Neuronal stem cell (in vitro differentiated cells): Measurements from ENCODE around the gene TRAPPC3.

Experiments used
- DNase-seq: peaks from one replicate; pipeline ENCODE4 v3.0.0-alpha.2; 2013; ENCODE audit warnings: low spot score
- H2AFZ ChIP-seq: one replicate; pipeline ENCODE4 v1.6.1; 2013; ENCODE audit warnings: mild to moderate bottlenecking, low read length, inconsistent platforms
- H2AK5ac ChIP-seq: 2 replicates; pipeline ENCODE4 v1.6.1; 2013; ENCODE audit warnings: low read depth, mild to moderate bottlenecking, inconsistent platforms, low read length, moderate library complexity, mixed read lengths
- H2BK120ac ChIP-seq: 2 replicates; pipeline ENCODE4 v1.6.1; 2013; ENCODE audit warnings: low read depth, mild to moderate bottlenecking, inconsistent platforms, low read length, moderate library complexity, mixed read lengths
- H2BK12ac ChIP-seq: one replicate; pipeline ENCODE4 v1.6.1; 2013; ENCODE audit warnings: low read length, inconsistent platforms
- H2BK15ac ChIP-seq: 2 replicates; pipeline ENCODE4 v1.6.1; 2013; ENCODE audit warnings: mild to moderate bottlenecking, low read length, inconsistent platforms, mixed read lengths
- H2BK5ac ChIP-seq: one replicate; pipeline ENCODE4 v1.6.1; 2013; ENCODE audit warnings: inconsistent platforms, mild to moderate bottlenecking, low read length, moderate library complexity
- H3K14ac ChIP-seq: one replicate; pipeline ENCODE4 v1.6.1; 2013; ENCODE audit warnings: low read length, inconsistent platforms
- H3K18ac ChIP-seq: 2 replicates; pipeline ENCODE4 v1.6.1; 2013; ENCODE audit warnings: low read length, inconsistent platforms
- H3K23ac ChIP-seq: 2 replicates; pipeline ENCODE4 v1.6.1; 2013; ENCODE audit warnings: low read depth, mild to moderate bottlenecking, mixed read lengths, low read length, inconsistent platforms; ENCODE audit not compliant: poor library complexity
- H3K27ac ChIP-seq: replicated peaks from 3 replicates; pipeline ENCODE4 v1.5.1; 2013; ENCODE audit warnings: low read length, inconsistent platforms
- H3K27me3 ChIP-seq, 3 experiments: 2 replicates each; pipeline ENCODE4 v1.6.1; 2013; ENCODE audit warnings: low read length in 3 of 3, mild to moderate bottlenecking in 2 of 3, inconsistent platforms in 1 of 3, low read depth in 1 of 3, mixed read lengths in 1 of 3, moderate library complexity in 1 of 3; ENCODE audit not compliant: control insufficient read depth in 3 of 3, insufficient read depth in 3 of 3
- H3K36me3 ChIP-seq, 2 donors: replicated peaks in 1 of 2; 2 replicates each; pipeline ENCODE4 v1.6.1; 2013; ENCODE audit warnings: low read length in 2 of 2; ENCODE audit not compliant: control insufficient read depth in 2 of 2, insufficient read depth in 2 of 2
- H3K4ac ChIP-seq: 2 replicates; pipeline ENCODE4 v1.6.1; 2013; ENCODE audit warnings: inconsistent platforms, mild to moderate bottlenecking, low read length, moderate library complexity
- H3K4me1 ChIP-seq, 2 donors: 1 replicate in 1 of 2; 2 replicates in 1 of 2; pipeline ENCODE4 v1.6.1; 2013; ENCODE audit warnings: low read length in 2 of 2, low read depth in 1 of 2; ENCODE audit not compliant: control insufficient read depth in 2 of 2, insufficient read depth in 1 of 2
- H3K4me2 ChIP-seq: one replicate; pipeline ENCODE4 v1.6.1; 2013; ENCODE audit warnings: mild to moderate bottlenecking, low read length, inconsistent platforms; ENCODE audit not compliant: insufficient read depth, poor library complexity, severe bottlenecking
- H3K4me3 ChIP-seq, 2 donors: 2 replicates each; pipeline ENCODE4 v1.5.1; 2013; ENCODE audit warnings: low read length in 2 of 2, mild to moderate bottlenecking in 2 of 2, inconsistent platforms in 1 of 2, moderate library complexity in 1 of 2
- H3K79me1 ChIP-seq: one replicate; pipeline ENCODE4 v1.6.1; 2013; ENCODE audit warnings: low read depth, mild to moderate bottlenecking, inconsistent platforms, low read length, moderate library complexity
- H3K9ac ChIP-seq: one replicate; pipeline ENCODE4 v1.6.1; 2013; ENCODE audit warnings: mild to moderate bottlenecking, low read depth, low read length, inconsistent platforms; ENCODE audit not compliant: poor library complexity
- H3K9me3 ChIP-seq, 2 donors: replicated peaks in 1 of 2; 2 replicates each; pipeline versions ENCODE3 to v1.6.1; 2013; ENCODE audit warnings: low read length in 2 of 2, mild to moderate bottlenecking in 2 of 2, inconsistent platforms in 1 of 2, low read depth in 1 of 2, mixed read lengths in 1 of 2, moderate library complexity in 1 of 2; ENCODE audit not compliant: control insufficient read depth in 2 of 2, insufficient read depth in 1 of 2
- H4K8ac ChIP-seq: one replicate; pipeline ENCODE4 v1.6.1; 2013; ENCODE audit warnings: low read depth, mild to moderate bottlenecking, inconsistent platforms, low read length, moderate library complexity
- H4K91ac ChIP-seq: one replicate; pipeline ENCODE4 v1.6.1; 2013; ENCODE audit warnings: low read length, low read depth, mild to moderate bottlenecking, inconsistent platforms; ENCODE audit not compliant: poor library complexity
- WGBS, 2 donors: extraction: QIAGEN DNeasy Blood & Tissue Kit; methylation state at CpG; one replicate each; pipeline ENCODE4 v1.1.7; 2013; ENCODE audit warnings: missing lambda C conversion rate in 2 of 2, mixed read lengths in 1 of 2; ENCODE audit not compliant: insufficient read length in 2 of 2, insufficient replicate concordance in 1 of 2; ENCODE audit errors: extremely low coverage in 2 of 2; 5-methylcytosine and 5-hydroxymethylcytosine counted together

The TRAPPC3 gene

DNA sequence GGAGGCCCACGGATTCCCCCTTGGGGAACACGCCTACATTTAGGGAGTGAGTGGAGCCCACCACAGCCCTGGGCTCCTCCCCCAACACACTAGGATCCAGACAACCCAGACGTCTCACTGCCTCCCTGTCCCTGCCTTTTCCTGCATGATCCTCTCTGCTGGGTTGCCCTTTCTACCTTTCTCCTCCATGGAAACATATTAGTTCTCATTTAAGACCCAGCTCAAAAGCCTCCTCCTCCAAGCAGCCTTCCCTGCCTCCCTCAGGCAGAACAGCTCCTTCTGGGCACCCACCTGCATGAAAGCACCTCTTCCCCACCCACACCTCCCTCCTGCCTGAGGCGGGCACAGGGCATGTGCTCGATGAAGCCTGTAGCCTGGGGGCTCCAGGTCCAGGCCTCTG, 34.9 kb downstream of the TRAPPC3 start:
- H2BK12ac ChIP-seq: no peak overlapping the region
- no peak overlapping the region for H3K27ac ChIP-seq
- no CpG with 5 or more reads among the region's 5 CpGs for WGBS, 2 donors
- peak overlapping the region; percentile 59 for H4K91ac ChIP-seq
- H3K79me1 ChIP-seq: no peaks in the 10 kb centered on the region
- no peak overlapping the region for H3K9ac ChIP-seq
- H2BK120ac ChIP-seq: no peak overlapping the region
- no peak overlapping the region for H3K4me2 ChIP-seq
- H3K36me3 ChIP-seq: no peaks in the 10 kb centered on the region
- peaks cover 3 to 10% of the 10 kb centered on the region in 2 donors for H3K4me1 ChIP-seq
- H3K9me3 ChIP-seq: no peaks in the 10 kb centered on the region
- H2BK5ac ChIP-seq: peak overlapping the region; percentile 56
- DNase-seq: no peak
- H3K14ac ChIP-seq: no peak overlapping the region
- peak overlapping the region; percentile 41 for H2AK5ac ChIP-seq
- no peak overlapping the region for H3K23ac ChIP-seq
- peak overlapping the region; percentile 89 for H2AFZ ChIP-seq
- no peak overlapping the region for H4K8ac ChIP-seq
- peak overlapping the region; percentile 59 for H3K18ac ChIP-seq
- H2BK15ac ChIP-seq: peak overlapping the region; percentile 46
- no peak overlapping the region for H3K4me3 ChIP-seq
- H3K4ac ChIP-seq: no peak overlapping the region
- peaks cover 0 to 17% (median 0%) of the 10 kb centered on the region in 3 experiments for H3K27me3 ChIP-seq

DNA sequence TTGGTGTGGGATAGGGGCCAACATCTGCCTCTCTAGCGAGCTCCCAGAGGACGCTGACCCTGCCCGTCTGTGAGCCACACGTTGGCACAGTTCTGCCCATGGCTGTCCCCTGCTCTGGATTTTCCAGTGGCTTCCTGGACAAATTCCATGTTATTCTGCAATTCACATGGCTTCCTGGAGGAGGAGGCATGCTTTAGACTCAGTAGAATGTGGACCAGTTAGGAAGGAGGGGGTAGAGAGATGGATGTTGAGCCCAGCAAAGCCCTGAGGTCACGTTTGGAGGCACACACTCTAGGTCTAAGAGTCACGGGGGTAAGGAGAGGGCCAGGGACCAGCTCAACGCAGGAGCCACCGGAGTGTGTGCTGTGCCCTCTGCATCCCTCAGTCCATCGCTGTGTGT, 36.5 kb downstream of the TRAPPC3 start:
- Histone ChIP-seq H2AFZ (no peak overlapping the region), H4K8ac (no peak overlapping the region), H2BK120ac (no peak overlapping the region), H2BK5ac (no peak overlapping the region), H2BK12ac (no peak overlapping the region), H4K91ac (no peak overlapping the region), H3K18ac (no peak overlapping the region), H3K4me3 (no peak overlapping the region), H3K36me3 (no peaks in the 10 kb centered on the region), H3K27ac (no peak overlapping the region), H3K23ac (no peak overlapping the region), H3K4ac (no peak overlapping the region), H3K4me1 (peaks cover 3 to 10% of the 10 kb centered on the region in 2 donors), H3K4me2 (no peak overlapping the region), H3K79me1 (no peaks in the 10 kb centered on the region), H3K27me3 (peaks cover 0 to 16% (median 0%) of the 10 kb centered on the region in 3 experiments), H3K9ac (no peak overlapping the region), H2AK5ac (no peak overlapping the region), H3K9me3 (no peaks in the 10 kb centered on the region), H2BK15ac (no peak overlapping the region), H3K14ac (no peak overlapping the region)
- no CpG with 5 or more reads among the region's 9 CpGs for WGBS, 2 donors
- DNase-seq: no peak

DNA sequence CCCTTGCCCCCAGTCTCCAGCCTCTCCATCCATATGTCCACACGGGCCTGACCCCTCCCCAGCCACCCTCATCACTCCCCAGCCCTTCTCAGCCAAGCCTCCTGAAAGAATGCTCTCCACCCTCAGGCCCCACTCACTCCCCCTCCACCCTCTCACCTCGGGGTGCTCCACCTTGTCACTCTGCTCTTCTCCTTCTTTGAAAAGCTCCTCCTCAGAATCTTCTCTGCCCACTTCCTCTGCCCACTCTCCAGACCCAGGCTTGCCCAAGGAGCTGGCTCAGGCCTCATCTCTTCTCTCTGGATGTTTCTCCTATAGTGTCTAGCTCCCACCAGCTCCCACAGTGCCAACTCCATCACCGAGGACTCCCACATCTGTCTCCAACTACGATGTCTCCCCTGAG, 38.1 kb downstream of the TRAPPC3 start:
- Histone ChIP-seq H2BK12ac (no peak overlapping the region), H3K27ac (no peak overlapping the region), H2AK5ac (no peak overlapping the region), H3K79me1 (no peaks in the 10 kb centered on the region), H3K4me3 (no peak overlapping the region), H2BK5ac (no peak overlapping the region), H4K91ac (no peak overlapping the region), H3K4me1 (peaks cover 3 to 7% of the 10 kb centered on the region in 2 donors), H4K8ac (no peak overlapping the region), H2BK120ac (no peak overlapping the region), H3K23ac (no peak overlapping the region), H3K14ac (no peak overlapping the region), H3K4me2 (no peak overlapping the region), H3K9me3 (no peaks in the 10 kb centered on the region), H3K27me3 (peaks cover 0 to 11% (median 0%) of the 10 kb centered on the region in 3 experiments), H3K18ac (no peak overlapping the region), H3K36me3 (no peaks in the 10 kb centered on the region), H3K4ac (no peak overlapping the region), H3K9ac (no peak overlapping the region), H2BK15ac (peak overlapping the region; percentile 58), H2AFZ (no peak overlapping the region)
- WGBS, 2 donors: no CpG with 5 or more reads among the region's 4 CpGs
- no peak for DNase-seq

DNA sequence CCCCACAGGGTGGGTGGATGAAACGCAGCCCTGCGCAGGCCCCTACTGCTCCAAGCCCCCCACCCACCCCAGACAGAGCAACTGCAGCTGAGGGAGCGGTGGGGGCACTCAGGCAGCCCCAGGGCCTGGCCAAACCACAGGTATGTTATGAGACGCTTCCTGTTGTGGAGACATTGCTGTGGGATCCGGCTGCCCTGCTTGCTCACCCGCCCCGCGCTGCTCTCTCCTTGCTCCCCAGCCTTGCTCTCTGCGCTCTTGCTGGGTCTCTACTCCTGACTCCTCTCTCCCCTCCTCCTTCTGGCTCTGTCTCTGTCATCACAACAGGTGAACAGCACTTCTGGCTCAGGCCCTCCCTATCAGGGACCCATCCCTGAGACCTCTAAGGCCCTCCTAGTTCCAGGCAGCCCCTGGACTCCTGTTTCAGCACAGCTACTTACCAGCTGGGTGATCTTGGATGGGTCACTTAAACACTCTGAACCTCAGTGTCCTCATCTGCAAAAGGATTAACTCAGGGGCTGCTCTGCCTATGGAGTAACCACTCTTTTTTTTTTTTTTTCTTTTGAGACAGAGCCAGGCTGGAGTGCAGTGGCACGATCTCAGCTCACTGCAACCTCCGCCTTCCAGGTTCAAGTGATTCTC, 40.1 kb downstream of the TRAPPC3 start:
- H2BK15ac ChIP-seq: no peak overlapping the region
- no CpG with 5 or more reads among the region's 11 CpGs for WGBS, 2 donors
- DNase-seq: no peak
- H3K4me3 ChIP-seq: no peak overlapping the region
- peak overlapping the region; percentile 33 for H3K18ac ChIP-seq
- H2AK5ac ChIP-seq: no peak overlapping the region
- H3K36me3 ChIP-seq: no peaks in the 10 kb centered on the region
- H2BK120ac ChIP-seq: no peak overlapping the region
- no peaks in the 10 kb centered on the region for H3K79me1 ChIP-seq
- H3K4me1 ChIP-seq: no peaks in the 10 kb centered on the region
- H2BK5ac ChIP-seq: no peak overlapping the region
- H2BK12ac ChIP-seq: no peak overlapping the region
- no peak overlapping the region for H4K91ac ChIP-seq
- H3K14ac ChIP-seq: no peak overlapping the region
- H3K27me3 ChIP-seq: peaks cover 0 to 15% (median 0%) of the 10 kb centered on the region in 3 experiments
- H3K23ac ChIP-seq: no peak overlapping the region
- no peak overlapping the region for H3K27ac ChIP-seq
- H3K4ac ChIP-seq: no peak overlapping the region
- peak overlapping the region; percentile 23 for H2AFZ ChIP-seq
- H3K4me2 ChIP-seq: no peak overlapping the region
- H3K9me3 ChIP-seq: no peaks in the 10 kb centered on the region
- H4K8ac ChIP-seq: no peak overlapping the region
- H3K9ac ChIP-seq: no peak overlapping the region
